GM13977 (cell line): ENCODE results near the gene FAM78A.

Experiments used
- DNase-seq: peaks from one replicate; pipeline ENCODE4 v3.0.0; 2012; ENCODE audit warnings: low spot score
- CTCF ChIP-seq: IDR thresholded peaks from 2 replicates; pipeline ENCODE4 v1.5.1; 2012; ENCODE audit warnings: mild to moderate bottlenecking, control low read depth; ENCODE audit not compliant: insufficient read depth; ENCODE audit errors: extremely low read depth, missing control alignments
- in situ Hi-C: fragments of 300-500 bp; cut with MboI; formaldehyde crosslinking; loops from one replicate; pipeline ENCODE4 v1.12.0; 2022; ENCODE audit warnings: low sequenced_read_pairs, low pct_unique_long_range_greater_than_20kb, mixed read lengths, inconsistent platforms; ENCODE audit not compliant: unreplicated experiment

Gene FAM78A

GRCh38 chr9:131290036-131290766 is 13.9 kb upstream of the FAM78A start:
- TF ChIP-seq CTCF: no peak
- in situ Hi-C loops: no loop called here
- no peak for DNase-seq

GRCh38 chr9:131289301-131290035 is 13.2 kb upstream of the FAM78A start, which contains the start of gene PLPP7:
Gene PLPP7, plus strand, starts transcription at chr9:131289723. Its CDS starts 275 bp downstream, at chr9:131289998.
- in situ Hi-C loops: no loop called here
- TF ChIP-seq CTCF: no peak
- peak; percentile 78 for DNase-seq

- TF ChIP-seq CTCF: no peak
Measured at GRCh38 chr9:131288217-131288616, 11.9 kb upstream of the FAM78A start.

GRCh38 chr9:131287359-131287758 is 11.0 kb upstream of the FAM78A start:
- TF ChIP-seq CTCF: no peak
- in situ Hi-C loops: no loop called here
- no peak for DNase-seq

More at GRCh38 chr9:131288217-131288616, 11.9 kb upstream of the FAM78A start:
- in situ Hi-C loops: no loop called here
- DNase-seq: no peak

- in situ Hi-C loops: no loop called here
- no peak for DNase-seq
- TF ChIP-seq CTCF: no peak
Measured at GRCh38 chr9:131284856-131285255, 8.5 kb upstream of the FAM78A start.

GRCh38 chr9:131282688-131283422 is 6.5 kb upstream of the FAM78A start:
- no peak for DNase-seq
- TF ChIP-seq CTCF: no peak
- in situ Hi-C loops: no loop called here
